Tibial artery (tissue), 4 donors: ENCODE results near the gene ZC3H7B.

ENCODE experiments used
- DNase-seq, 2 donors: peaks; one replicate each; pipeline ENCODE4 v3.0.0-alpha.2; 2019
- H3K27ac ChIP-seq, 2 donors: fragments of 200-600 bp; sonication (generic) in 1 of 2; 1 replicate in 1 of 2; 2 replicates in 1 of 2; pipeline ENCODE4 v1.5.1; 2018 to 2019; ENCODE audit warnings: mild to moderate bottlenecking in 1 of 2
- H3K27me3 ChIP-seq, 2 donors: fragments of 200-600 bp; sonication (generic) in 1 of 2; one replicate each; pipeline versions ENCODE4 v1.5.1 to v1.6.0; 2016 to 2019
- H3K36me3 ChIP-seq, 3 donors: fragments of 200-600 bp; sonication (generic) in 2 of 3; one replicate each; pipeline ENCODE4 v1.5.1; 2016 to 2019; ENCODE audit warnings: mild to moderate bottlenecking in 2 of 3
- H3K4me1 ChIP-seq, 4 donors: fragments of 200-600 bp; sonication (generic) in 2 of 4; 1 replicate in 3 of 4; 2 replicates in 1 of 4; pipeline ENCODE4 v1.5.1; 2016 to 2019
- H3K4me3 ChIP-seq, 2 donors: fragments of 200-600 bp; sonication (generic) in 1 of 2; 1 replicate in 1 of 2; 2 replicates in 1 of 2; pipeline ENCODE4 v1.5.1; 2018 to 2019; ENCODE audit warnings: mild to moderate bottlenecking in 2 of 2
- H3K9me3 ChIP-seq, 3 donors: fragments of 200-600 bp; sonication (generic) in 1 of 3; one replicate each; pipeline ENCODE4 v1.5.1; 2016 to 2019
- intact Hi-C: fragments of 100-400 bp; cut with DNase I; formaldehyde crosslinking; loops from one replicate; pipeline ENCODE4 v1.15.0; 2023; ENCODE audit warnings: low total_unique reads
- TF ChIP-seq, protein P1 (sequence below), 2 experiments: fragments of 200-600 bp in 1 of 2; fragments of 450-650 bp in 1 of 2; IDR thresholded peaks; one replicate each; pipeline ENCODE4 v1.5.1; 2017 to 2019; ENCODE audit warnings: antibody characterized with exemption in 2 of 2, mild to moderate bottlenecking in 1 of 2, moderate library complexity in 1 of 2

ZC3H7B gene

DNA sequence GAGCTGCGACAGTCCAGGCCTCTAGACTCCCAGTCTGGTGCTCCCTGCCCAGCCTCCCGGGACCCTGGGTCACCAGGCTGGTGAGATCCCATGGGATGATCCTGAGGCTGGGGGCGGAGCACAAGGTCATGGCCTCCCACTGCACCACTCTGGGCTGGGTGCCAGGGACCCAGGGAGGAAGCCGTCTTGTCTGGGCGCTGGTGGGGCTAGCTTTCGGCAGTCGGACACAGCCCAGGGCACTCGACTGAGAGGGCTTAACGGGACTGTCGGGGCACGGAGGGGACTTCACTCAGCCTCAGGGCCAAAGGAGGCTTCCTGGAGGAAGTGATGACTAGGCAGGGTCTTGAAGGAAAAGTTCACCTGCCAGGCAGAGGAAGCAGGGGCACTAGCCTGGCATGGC, 39.0 kb downstream of the ZC3H7B start:
- DNase-seq, result no peak
- H3K36me3 ChIP-seq, result peaks cover 40 to 99% (median 80%) of the 10 kb centered on the region in 3 donors
- TF ChIP-seq, protein P1, sequence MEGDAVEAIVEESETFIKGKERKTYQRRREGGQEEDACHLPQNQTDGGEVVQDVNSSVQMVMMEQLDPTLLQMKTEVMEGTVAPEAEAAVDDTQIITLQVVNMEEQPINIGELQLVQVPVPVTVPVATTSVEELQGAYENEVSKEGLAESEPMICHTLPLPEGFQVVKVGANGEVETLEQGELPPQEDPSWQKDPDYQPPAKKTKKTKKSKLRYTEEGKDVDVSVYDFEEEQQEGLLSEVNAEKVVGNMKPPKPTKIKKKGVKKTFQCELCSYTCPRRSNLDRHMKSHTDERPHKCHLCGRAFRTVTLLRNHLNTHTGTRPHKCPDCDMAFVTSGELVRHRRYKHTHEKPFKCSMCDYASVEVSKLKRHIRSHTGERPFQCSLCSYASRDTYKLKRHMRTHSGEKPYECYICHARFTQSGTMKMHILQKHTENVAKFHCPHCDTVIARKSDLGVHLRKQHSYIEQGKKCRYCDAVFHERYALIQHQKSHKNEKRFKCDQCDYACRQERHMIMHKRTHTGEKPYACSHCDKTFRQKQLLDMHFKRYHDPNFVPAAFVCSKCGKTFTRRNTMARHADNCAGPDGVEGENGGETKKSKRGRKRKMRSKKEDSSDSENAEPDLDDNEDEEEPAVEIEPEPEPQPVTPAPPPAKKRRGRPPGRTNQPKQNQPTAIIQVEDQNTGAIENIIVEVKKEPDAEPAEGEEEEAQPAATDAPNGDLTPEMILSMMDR (IDR thresholded peaks at IDR 0.05), result no peak
- H3K4me3 ChIP-seq, result no peak overlapping the region
- H3K4me1 ChIP-seq, result no peaks in the 10 kb centered on the region
- no peaks in the 10 kb centered on the region for H3K9me3 ChIP-seq
- intact Hi-C loops, result no loop called here
- H3K27me3 ChIP-seq, result no peaks in the 10 kb centered on the region
- H3K27ac ChIP-seq, result no peak overlapping the region

DNA sequence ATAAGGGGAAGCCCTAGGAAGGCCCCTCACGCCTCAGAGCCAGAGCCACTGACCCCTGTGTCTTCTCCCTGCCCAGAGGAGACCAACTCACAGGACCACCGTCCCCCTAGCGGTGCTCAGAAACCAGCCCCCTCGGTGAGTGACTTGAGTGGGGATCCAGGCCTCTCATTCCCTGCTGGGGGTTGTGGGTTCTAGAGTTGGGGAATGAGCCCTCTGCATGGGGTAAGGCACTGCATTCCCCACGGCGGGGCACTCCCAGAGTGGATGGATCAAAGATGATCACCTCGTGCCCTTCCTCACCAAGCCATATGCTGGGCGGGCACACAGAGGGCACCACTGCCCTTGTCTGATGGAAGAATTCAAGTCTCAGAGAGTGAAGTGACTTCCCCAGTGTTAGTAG, 39.7 kb downstream of the ZC3H7B start:
- no peaks in the 10 kb centered on the region for H3K4me1 ChIP-seq
- peaks cover 45 to 99% (median 81%) of the 10 kb centered on the region in 3 donors for H3K36me3 ChIP-seq
- H3K4me3 ChIP-seq, result no peak overlapping the region
- intact Hi-C loops, result no loop called here
- no peak for DNase-seq
- no peaks in the 10 kb centered on the region for H3K27me3 ChIP-seq
- TF ChIP-seq, protein P1 (IDR thresholded peaks at IDR 0.05), result no peak
- no peak overlapping the region for H3K27ac ChIP-seq
- no peaks in the 10 kb centered on the region for H3K9me3 ChIP-seq

DNA sequence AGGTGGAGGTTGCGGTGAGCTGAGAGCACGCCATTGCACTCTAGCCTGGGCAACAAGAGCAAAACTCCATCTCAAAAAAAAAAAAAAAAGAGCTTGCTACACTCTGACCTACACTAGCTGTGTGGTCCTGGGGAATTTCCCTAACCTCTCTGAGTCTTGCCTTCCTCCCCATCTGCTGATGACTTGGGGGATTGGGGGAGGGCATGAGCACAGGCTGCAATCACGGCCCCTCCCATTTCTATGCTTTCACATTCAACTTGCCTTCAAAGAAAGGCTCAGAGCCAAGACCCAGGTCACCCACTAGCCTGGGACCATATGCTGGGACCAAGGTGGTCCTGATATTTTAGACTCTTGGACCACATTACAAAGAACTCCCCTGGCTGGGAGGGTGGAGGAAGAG, 40.7 kb downstream of the ZC3H7B start:
- Histone ChIP-seq H3K36me3 (peaks cover 55 to 100% (median 90%) of the 10 kb centered on the region in 3 donors), H3K4me3 (no peak overlapping the region), H3K27me3 (no peaks in the 10 kb centered on the region), H3K27ac (no peak overlapping the region), H3K4me1 (no peaks in the 10 kb centered on the region), H3K9me3 (no peaks in the 10 kb centered on the region)
- DNase-seq, result no peak
- TF ChIP-seq, protein P1 (IDR thresholded peaks at IDR 0.05), result no peak
- intact Hi-C loops, result no loop called here

DNA sequence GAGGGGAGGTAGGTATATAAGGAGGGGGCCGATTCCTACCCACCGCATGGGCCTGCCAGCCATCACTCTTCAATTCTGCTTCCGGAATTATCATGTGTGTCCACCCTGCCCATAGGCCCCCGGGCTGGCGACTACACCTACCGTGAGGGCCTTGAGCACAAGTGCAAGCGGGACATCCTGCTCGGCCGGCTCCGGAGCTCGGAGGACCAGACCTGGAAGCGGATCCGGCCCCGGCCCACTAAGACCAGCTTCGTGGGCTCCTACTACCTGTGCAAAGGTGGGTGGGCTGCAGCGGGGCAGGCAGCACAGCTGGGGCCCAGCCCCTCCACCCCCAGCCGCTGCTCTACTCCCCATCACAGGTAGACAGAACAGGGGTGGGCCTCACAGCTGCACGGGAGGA, 42.0 kb downstream of the ZC3H7B start:
- TF ChIP-seq, protein P1 (IDR thresholded peaks at IDR 0.05), result no peak
- no peak overlapping the region for H3K27ac ChIP-seq
- intact Hi-C loops, result no loop called here
- no peak overlapping the region for H3K4me3 ChIP-seq
- no peaks in the 10 kb centered on the region for H3K9me3 ChIP-seq
- no peaks in the 10 kb centered on the region for H3K27me3 ChIP-seq
- DNase-seq, result no peak
- peaks cover 65 to 100% (median 100%) of the 10 kb centered on the region in 3 donors for H3K36me3 ChIP-seq
- no peaks in the 10 kb centered on the region for H3K4me1 ChIP-seq

DNA sequence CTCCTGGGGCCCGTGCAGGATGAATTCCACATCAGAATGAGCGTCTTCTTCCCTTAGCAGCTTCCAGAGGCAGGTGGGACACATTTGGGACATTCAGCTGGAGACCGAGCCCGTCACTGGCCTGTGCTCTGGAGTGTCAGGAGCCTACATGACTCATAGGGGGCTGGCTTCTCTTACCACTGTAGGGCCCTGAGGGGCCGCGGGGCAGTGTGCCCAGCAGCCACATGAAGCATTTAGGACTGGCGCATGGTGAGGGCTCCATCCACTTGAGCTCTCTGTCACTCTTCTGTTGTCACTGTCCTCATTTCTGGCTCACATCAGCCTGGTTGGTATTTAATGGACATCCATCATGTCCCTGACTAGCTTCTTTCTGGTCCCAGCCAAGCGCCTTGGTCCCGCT, 42.4 kb downstream of the ZC3H7B start:
- Histone ChIP-seq H3K27me3 (no peaks in the 10 kb centered on the region), H3K4me1 (no peaks in the 10 kb centered on the region), H3K9me3 (no peaks in the 10 kb centered on the region), H3K27ac (no peak overlapping the region), H3K4me3 (no peak overlapping the region), H3K36me3 (peaks cover 69 to 100% (median 100%) of the 10 kb centered on the region in 3 donors)
- TF ChIP-seq, protein P1 (IDR thresholded peaks at IDR 0.05), result no peak
- intact Hi-C loops, result no loop called here
- no peak for DNase-seq

DNA sequence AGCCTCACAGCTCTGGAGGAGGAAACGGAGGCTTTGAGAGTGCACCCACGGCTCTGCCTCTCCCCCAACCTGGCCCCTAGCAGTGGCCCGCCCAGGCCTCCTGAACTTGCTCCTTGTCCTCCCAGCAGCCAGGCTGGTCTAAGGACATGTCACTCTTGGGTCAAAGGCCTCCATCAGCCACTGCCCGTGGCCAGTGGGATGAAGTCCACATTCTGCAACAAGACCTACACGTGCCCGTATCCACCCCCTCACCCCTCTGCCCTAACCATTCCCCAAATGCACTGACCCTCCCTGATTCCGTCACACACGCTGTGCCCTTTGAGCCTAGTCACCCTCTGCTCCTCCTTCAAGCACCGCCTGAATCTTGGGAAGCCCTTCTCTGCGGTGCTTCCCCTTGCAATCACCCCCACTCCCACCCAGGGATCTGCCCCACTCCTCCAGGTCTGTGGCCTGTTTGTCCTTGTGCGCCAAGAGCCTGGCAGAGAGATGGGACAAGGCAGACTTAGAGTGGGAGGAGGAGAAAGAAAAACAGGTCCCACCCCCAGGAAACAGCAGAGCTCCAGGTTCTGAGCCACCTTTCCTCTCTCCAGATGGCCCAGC, 43.0 kb downstream of the ZC3H7B start:
- intact Hi-C loops, result no loop called here
- no peak overlapping the region for H3K4me3 ChIP-seq

More for the DNA sequence above, 43.0 kb downstream of the ZC3H7B start:
- Histone ChIP-seq H3K27ac (no peak overlapping the region), H3K27me3 (no peaks in the 10 kb centered on the region), H3K4me1 (no peaks in the 10 kb centered on the region), H3K36me3 (peaks cover 75 to 100% (median 100%) of the 10 kb centered on the region in 3 donors), H3K9me3 (no peaks in the 10 kb centered on the region)
- TF ChIP-seq, protein P1 (IDR thresholded peaks at IDR 0.05), result no peak
- DNase-seq, result no peak
